GM04504 (cell line): Measurements from ENCODE around the gene SLC39A1.

ENCODE experiments used
- DNase-seq: peaks from one replicate; pipeline ENCODE4 v3.0.0-alpha.2; 2012; ENCODE audit warnings: low read depth

The SLC39A1 gene

DNA sequence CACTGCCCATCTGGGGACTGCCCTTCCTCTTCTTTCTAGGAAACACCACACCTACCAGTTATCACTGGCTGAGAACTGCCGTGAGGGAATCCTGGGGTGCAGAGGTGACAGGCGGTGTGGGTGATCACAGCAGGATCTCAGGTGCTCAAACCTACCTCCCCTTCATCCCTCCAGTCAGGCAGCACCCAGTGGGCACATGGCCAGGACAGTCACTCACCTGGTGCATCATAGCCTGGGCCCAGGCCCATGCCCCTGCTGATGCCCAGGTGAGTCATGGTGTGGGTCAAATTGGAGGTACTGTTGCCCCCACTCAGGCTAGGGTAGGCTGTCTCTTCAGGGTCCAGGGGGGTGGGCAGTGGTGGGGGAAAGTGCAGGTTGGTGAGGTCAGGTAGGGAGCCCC lies 11.5 kb downstream of the SLC39A1 start:
- DNase-seq, result no peak

DNA sequence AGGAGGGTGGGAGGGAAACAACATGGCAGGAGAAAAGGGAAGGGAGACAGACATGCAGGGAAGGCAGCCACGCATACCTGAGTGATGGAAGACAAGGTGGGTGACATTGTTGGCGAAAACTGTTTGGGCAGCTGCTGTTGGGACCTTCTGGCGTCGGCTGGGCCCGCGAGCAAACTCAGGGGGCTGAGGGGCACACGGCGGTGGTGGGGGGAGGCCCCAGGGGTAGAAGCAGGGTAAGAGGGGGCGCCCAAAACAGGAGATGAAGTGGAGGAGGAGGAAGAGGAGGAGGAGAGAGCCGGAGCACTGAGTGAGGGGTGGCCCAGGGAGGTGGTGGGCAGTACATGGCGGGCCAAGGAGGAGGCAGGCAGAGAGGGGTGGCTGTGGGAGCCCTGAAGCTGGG lies 12.2 kb downstream of the SLC39A1 start:
- DNase-seq, result no peak

DNA sequence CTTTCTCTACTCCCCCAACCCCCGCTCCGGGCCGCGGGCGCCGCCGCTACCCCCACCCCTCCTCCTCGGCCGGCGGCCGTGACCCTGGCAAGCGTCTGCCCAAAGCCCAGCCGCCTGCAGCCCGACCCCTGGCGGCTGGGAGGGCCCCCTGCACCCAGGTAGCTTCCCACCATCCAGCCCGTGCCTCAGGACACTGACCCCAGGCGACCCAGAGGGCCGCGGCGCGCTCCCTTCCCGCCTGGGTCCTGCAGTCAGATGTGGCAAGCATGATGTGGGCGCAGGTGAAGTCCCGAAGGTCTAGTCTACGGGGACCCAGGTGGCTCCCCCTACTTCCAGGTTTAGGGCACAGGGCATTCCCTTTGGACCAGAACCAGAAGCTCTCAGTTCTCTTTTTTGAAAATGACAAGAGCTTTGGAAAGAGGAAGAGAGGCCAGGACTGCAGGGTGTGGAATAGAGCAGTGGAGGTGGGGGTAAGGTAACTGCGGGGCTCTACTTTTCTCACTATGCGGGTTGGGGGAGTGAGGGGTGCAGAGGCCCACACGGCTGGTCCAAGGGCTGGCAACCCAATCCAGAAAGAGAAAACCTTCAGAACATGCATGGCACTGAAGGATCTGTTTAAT lies 16.6 kb downstream of the SLC39A1 start, which contains the start of gene DENND4B:
Gene DENND4B, minus strand, starts transcription at position 97 of the 620 bp plus-strand sequence. CDS start 2,344 bp downstream, outside the sequence.
- DNase-seq, result no peak

DNA sequence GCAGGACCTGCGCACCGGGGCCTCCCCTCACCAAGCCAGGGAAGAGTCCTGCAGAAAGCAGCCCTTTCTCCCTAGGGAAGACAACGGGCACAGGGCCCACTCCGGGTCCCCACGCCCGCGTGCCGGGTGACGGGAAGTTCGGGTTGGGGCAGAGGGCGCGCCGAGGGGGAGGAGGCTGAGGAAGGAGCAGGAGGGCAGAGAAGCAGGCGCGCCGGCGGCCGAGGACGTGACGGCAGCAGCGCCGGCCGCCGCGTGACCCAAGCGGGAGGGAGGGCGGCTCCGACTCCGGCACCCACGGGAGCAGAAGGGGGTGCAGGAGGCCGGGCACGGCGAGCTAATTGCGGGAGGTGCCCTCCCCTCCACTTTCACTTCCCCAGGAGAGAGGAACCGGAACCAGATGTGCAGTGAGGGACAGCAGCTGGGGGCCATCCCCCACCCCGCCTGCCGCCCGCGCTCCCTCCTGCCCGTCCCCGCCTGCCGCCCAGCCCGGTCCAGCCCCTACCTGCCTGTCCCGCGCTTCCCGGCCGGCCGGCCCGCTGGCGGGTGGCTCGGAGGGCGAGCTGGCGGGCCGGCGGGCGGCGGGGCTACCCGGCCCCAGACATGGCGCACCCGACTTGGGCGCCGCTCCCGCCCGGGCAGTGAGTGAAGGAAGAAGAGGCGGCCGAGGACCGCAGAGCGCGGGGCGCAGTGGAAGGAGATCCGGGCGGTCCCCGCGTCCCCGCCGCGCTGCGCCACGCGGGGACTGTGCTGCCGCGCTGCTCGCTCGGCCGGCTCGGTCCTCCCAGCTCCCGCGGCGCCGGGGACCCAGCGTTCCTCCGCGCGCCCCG lies 17.3 kb downstream of the SLC39A1 start:
- no peak for DNase-seq

DNA sequence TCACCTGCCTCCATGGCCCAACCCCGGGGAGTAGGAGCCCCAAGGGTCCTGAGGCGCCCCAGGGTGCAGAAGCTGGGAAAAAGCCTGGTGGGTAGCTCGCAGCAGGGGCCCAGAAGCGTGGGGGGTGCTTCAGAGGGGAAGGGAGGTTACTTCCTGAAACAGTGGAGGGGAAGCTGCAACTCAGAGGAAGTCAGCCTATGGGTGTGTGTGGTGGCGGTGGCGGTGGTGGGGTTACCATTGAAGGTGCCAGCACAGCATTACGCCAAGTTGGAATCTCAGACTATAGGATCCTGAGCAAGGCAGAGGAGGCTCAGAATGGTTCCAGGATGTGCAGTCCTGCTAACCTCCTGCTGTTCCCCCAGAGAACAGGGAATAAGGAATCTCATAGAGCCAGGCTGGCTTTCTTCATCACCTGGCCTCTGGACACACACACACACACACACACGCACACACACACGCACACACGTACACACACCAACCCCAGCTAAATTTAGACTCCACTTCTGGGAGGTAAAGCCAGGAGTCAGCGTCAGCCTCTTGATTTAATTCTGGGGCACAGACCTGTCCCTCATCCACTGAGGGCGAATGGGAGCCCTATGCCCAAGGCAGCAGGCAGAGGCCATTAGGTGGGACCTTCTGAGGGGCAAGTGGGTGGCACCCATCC lies 18.1 kb downstream of the SLC39A1 start:
- no peak for DNase-seq

DNA sequence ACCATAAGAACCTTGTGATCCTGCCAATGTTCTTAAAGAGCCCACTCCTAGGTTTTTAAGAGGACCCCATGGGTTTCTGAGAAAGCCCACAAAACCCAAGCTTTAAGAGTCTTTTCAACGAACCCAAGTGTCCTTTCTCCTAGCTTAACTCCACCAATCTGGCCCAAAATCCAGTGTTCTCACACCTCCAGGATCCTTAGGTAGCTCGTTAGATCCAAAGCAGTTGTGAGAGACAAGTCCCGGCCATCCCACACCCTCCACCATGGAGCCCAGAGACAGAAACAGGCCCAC lies 18.6 kb downstream of the SLC39A1 start:
- no peak for DNase-seq

DNA sequence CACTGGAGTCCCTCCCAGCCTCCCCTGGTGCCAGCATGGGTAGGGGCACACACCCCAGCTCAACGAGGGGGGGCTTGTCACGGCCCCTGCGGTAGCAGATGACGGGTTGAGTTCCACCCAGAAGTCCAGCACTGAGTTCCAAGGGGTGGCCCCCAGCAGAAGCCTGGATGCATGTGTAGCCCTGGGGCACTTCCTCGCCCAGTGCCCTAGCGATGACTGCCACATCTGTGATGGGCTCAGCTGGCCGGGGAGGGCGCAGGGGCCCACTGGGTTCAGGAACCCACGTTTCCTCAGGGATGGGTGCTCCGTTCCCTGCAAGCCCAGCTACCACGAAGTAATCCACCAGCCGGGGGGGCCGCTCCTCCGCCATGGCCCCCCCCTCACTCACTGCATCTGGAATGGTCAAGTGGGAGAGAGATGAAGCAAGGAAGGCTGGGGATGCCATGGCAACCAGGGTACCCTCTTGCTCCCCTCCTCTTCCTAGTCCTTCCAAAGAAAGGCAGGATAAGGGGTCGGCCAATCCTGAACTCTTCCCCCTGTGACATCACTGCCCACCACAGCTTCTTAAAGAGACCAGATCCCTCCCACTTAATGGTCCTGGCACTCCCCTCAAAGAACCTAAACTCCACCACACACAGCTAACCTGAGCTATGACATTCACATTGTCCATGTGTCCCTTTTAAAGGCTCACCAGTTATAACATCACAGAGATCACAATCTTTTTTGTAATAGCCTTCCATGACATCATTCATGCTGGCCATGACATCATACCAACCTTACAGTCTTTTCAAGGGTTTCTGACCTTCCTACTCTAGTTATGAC lies 19.1 kb downstream of the SLC39A1 start:
- DNase-seq, result no peak

DNA sequence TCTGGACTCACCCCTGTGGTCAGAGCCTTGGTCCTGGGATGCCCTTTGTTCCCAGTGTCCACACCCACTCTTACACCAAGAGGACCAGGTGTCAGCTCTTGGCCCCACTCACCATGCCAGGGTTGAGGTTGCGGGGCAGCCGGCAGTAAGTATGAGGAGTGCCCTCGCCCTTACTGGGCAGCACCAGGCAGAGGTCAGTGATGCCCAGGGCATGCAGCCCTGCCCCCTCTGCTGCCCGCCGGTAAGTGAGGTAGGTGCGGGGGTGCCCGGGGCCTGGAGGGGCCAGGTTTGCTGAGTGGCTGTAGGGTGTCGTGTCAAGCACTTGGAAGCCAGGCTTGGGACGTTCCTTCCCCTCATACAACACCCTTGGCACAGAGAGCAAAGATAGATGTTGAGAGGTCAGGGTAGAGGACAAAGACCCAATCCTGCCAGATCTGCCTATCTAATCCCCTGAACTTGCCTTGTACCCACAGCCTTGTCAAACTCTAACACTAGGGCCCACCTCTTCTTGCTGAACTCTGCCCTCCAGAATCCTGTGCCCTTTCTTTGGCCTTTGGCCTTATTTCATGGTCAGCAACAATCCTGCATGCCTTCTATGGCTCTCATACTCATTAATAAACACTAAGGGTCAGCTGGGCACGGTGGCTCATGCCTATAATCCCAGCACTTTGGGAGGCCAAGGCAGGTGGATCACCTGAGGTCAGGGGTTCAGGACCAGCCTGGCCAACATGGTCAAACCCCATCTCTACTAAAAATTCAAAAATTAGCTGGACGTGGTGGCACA lies 20.4 kb downstream of the SLC39A1 start:
- DNase-seq, result no peak

DNA sequence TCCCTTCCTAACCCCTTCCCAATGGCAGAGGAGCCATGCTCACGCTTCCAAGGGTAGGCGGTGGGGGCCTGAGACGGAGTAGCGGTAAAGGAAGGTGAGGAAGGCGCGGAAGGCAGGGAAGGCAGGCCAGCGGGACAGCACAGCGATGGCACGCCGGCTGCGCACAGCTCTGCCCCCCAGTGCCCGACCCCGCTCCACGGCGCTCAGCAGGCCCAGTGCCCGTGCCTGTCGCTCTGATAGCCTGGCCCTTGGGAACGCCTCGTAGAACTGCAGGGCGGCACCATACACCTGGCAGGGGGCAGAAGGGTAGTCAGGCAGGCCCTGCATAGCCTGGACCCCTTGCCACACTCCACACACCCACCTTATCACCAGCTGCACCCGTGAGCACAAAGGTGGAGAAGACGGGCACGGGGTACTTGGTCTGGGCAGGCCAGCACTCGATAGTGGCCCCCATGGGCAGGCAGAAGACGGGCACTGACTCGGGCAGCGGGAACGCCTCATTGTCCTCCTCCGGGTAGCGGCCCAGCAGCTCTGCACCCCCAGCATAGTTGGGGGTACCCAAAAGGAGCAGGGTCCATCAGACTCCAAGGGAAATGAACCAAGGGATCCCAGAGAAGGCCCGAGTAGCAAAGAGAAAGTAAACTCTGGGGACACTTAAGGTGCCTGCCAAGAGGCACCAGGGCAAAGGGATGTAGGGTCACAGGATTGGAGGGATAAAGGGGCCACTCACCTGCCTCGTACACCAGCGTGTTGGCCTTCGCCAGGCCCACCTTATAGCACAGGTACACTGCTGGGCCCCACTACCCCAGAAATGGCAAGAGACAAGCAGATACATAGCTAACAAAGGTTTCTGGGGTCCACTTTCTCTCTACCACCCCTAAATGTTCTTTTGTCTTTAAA lies 21.3 kb downstream of the SLC39A1 start:
- DNase-seq, result no peak

DNA sequence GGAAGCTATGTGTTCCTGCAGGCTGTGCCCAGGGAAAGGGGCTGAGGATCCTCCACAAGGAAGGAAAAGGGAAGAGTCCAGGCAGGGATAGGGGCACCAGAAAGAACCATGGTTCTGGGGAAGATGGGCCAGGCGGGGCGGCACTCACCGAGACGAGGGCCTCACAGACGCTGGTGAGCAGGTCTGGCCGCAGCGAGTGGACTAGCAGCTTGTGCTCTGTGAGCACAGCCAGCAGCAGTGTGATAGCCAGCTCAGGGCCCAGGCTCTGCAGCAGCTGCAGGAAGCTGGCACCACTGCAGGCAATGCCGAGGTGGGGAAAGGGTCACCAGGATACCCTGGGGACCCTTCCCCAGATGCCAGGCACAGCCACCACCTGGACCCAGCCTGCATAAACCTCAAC lies 22.6 kb downstream of the SLC39A1 start:
- no peak for DNase-seq

DNA sequence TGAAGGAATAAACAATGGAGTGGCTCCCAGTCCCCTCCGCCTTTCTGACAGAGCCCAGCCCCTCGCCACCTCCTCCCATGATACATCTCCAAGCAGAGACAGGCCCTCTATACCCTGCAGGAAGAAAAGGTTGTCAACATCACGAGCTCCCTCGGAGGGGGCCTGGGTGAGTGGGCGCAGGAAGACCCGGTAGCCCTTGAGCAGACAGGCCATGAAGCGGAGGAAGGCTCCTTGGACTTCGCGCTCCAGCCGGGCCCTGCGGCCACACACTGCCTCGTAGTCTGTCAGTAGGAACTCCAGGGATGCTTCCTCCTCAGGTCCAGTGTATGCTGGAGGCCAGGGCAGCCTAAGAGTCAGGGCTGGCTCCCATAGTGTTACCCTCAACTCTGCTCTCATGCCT lies 23.9 kb downstream of the SLC39A1 start:
- DNase-seq, result no peak

DNA sequence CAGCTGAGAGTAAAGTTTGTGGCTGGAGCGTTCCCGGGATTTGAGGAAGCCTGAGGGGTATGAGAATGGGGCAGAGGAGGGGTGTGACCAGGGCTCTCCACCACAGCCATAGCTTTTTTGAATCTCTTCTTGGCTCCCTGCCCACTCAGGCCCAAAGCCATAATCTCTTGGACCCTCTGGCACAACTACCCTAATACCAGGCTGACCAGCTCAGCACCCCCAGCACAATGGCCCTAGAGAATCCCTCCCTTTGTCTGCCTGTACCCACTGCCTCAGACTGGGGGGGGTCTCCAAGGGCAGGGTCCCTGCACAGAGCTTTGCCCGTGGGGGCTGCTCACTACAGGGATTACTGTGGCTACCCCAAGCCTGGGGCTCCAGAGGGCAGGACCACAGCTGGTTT lies 24.3 kb downstream of the SLC39A1 start:
- DNase-seq, result no peak

DNA sequence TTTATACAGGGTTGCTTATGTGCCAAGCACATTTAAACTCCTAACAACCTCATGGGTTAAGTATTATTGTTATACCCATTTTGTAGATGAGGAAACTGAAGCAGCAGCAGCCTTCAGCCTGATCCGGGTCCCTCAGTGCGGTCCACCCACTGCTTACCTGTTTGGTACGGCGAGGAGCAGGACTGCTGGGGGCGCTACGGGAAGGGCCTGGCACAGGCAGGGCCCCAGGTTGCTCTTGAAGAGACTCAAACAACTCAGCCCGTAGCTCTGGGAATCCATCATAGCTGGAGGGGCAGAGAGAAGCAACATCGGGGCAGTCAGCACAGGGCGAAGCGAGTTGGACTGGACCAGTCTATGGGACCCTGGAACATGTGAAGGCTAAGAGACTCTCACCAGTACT lies 26.0 kb downstream of the SLC39A1 start:
- DNase-seq, result no peak

DNA sequence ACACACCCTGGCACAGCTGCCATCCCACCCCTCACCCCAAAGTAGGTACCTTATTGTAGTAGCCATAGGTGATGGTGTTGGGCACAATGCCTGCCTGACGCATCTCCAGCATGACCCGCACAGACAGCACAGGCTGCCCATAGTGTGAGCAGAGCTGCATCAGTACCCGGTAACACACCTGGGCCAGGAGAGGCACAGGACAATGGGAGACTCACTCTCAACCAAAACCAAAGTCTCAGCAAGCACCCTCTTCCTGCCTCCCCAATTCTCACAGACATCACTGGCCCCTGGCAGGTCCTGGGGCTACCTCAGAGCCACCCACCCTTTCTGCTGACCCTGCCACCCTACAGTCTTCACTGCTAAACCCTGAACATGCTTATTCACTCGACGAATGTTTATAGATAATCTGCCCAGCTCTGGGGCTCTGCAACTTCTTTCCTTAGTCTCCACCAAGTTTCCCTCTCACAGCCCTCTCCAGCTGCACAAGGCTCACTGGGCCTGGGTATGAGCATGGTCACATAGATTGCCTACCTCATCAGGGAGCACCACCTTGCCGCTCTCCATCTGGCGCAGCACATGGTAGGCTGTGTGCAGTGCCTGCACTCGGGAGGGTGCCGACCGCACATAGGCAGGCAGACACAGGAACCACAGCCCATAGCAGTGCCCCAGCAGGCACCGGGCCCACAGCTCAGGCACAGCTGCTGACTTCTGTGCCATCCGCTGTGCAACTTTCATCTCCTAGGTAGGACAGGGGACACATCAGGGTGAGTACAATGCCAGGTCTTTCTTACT lies 27.1 kb downstream of the SLC39A1 start:
- no peak for DNase-seq

DNA sequence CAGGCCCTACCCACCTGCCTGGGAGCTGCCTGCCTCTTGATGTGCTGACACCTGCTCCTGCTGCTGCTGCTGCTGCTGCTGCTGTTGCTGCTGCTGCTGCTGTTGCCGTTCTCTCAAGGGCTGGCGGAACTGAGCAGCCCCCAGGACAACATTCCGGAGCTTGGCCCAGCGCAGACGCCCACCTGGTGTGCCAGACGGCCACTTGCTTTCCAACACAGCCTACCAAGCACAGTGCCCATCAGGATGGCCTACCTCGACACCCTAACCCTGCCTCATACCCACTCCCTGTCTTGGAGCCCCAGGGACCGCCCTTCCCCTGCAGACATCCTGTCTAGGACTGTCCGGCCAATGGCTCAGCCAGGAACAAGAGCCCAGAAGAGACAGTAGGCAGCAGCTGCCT lies 28.6 kb downstream of the SLC39A1 start:
- DNase-seq, result no peak

DNA sequence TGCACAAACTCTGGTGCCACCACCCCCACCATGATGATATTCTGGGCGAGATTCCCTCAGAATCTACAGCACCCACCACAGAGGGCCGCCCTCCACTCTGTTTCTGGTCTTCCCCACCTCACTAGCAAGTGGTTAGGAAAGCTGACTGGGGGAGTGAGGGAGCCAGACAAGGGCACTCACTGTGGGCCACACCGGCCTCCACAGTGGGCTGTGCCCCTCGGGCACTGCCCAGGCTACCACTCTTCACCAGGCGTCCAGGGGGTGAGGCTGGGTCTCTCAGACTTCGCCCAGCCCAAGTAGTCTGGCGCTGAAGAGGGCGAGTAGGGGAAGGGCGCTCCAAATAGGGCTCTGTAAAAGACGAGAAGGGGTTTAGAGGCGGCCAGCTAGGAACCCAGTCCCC lies 29.4 kb downstream of the SLC39A1 start:
- DNase-seq, result no peak

DNA sequence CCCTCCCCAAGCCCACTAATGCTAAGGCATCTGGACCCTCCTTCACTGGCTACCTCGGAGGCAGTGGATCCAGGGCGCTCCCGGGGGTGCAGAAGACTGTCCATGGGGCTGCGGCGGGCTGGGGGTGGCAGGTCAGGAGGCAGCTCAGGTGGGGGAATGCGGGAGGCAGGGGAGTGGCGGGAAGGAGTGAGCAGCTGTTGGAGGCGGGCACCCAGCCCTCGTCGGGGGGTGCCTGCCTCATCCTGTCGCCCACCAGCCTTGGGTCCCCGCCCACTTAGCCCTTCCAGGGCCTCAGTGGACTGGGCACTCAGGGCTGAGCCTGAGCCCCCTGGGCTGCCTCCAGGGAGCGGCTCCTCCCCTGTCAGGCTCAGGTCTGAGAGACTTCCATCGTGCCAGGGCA lies 29.9 kb downstream of the SLC39A1 start:
- no peak for DNase-seq

DNA sequence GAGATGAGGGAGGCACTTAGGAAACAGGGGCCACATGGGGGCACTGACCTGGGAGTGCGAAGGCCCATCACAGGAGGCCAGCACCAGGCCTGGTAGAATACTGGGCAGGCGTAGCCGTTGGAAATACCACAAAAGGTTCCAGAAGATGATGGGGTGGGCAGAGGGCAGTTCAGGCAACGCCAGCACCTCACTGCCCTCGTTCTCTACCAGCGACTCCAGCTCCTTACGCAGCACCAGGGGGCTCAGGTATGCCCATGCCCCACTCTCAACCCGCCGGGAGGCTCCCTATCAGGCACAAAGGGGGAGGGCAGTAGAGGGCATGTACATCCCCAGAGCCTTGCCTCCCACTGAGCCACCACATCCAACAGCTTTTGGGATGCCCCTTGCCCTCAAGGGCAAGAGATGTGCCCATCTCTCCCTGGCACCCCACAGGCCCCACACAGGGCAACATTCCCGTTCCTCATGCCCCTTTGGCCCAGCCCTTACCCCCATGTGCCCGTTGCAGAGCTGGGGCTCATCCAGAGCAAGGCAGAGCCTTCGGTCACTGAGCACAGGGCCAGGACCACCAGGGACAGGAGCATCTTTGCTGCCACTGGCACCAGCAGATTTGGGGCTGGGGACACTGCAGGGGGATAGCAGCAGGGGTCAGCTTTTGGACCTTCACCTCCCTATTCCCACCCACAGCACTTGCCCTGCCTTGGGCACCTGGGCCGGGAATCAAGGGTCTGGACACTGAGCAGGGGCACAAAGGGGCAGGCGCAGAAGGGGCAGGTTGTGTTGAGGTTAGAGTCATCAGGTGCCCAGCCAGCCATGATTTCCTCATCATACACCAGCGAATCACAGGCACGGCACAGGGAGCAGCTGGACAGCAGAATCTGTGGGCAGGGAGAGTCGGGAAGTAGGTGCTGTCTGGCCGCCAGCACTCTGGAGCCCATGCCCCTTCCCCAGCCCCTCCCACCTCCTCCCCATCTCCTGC lies 30.9 kb downstream of the SLC39A1 start:
- no peak for DNase-seq
